ENCODE measurements around the gene TWIST2.

The TWIST2 gene

GRCh38 chr2:238892204-238892500 is 44.3 kb downstream of the TWIST2 start:
- no peak for DNase-seq (ENCODE audit: low read depth)
- TF ChIP-seq CTCF (IDR thresholded peaks at IDR 0.05; ENCODE audit: insufficient read depth, low read depth, low read length, missing control alignments) = no peak
- no peak overlapping the region for H3K4me3 ChIP-seq (ENCODE audit: low read depth, low read length)

- H3K4me3 ChIP-seq (ENCODE audit: low read depth, low read length) = no peak overlapping the region
- TF ChIP-seq CTCF (IDR thresholded peaks at IDR 0.05; ENCODE audit: insufficient read depth, low read depth, low read length, missing control alignments) = no peak
- DNase-seq (ENCODE audit: low read depth) = no peak
Measured at GRCh38 chr2:238892796-238893195, 44.9 kb downstream of the TWIST2 start.

- DNase-seq (ENCODE audit: low read depth) = no peak
- no peak for TF ChIP-seq CTCF (IDR thresholded peaks at IDR 0.05; ENCODE audit: insufficient read depth, low read depth, low read length, missing control alignments)
Measured at GRCh38 chr2:238893349-238894000, 45.6 kb downstream of the TWIST2 start.

GRCh38 chr2:238894226-238894949 is 46.5 kb downstream of the TWIST2 start:
- TF ChIP-seq CTCF (IDR thresholded peaks at IDR 0.05; ENCODE audit: insufficient read depth, low read depth, low read length, missing control alignments) = no peak
- DNase-seq (ENCODE audit: low read depth) = no peak
- H3K4me3 ChIP-seq (ENCODE audit: low read depth, low read length) = no peak overlapping the region

More at GRCh38 chr2:238893349-238894000, 45.6 kb downstream of the TWIST2 start:
- H3K4me3 ChIP-seq (ENCODE audit: low read depth, low read length) = no peak overlapping the region

- no peak for TF ChIP-seq CTCF (IDR thresholded peaks at IDR 0.05; ENCODE audit: insufficient read depth, low read depth, low read length, missing control alignments)
- no peak for DNase-seq (ENCODE audit: low read depth)
- no peak overlapping the region for H3K4me3 ChIP-seq (ENCODE audit: low read depth, low read length)
Measured at GRCh38 chr2:238894950-238895298, 47.0 kb downstream of the TWIST2 start.

- no peak for DNase-seq (ENCODE audit: low read depth)
- TF ChIP-seq CTCF (IDR thresholded peaks at IDR 0.05; ENCODE audit: insufficient read depth, low read depth, low read length, missing control alignments) = no peak
- no peak overlapping the region for H3K4me3 ChIP-seq (ENCODE audit: low read depth, low read length)
Measured at GRCh38 chr2:238895361-238895882, 47.5 kb downstream of the TWIST2 start.

All from GM12865 (cell line).